ENCODE results near the gene FCHSD2. TPM values are rescaled to one million over a fixed set of nuclear protein-coding genes. Genes with fewer than 3 reads are reported as not detected.
"Not testable (repeated sequence)": the region's sequence is repeated elsewhere in the genome, so short reads cannot be mapped to it uniquely, and the experiment has no call there.

FCHSD2 gene
- total RNA-seq, 2 experiments from 2014 or later: 29.2 to 30.8 TPM

GRCh38 chr11:73095613-73096012 lies 46.5 kb downstream of the FCHSD2 start:
- POLR2A ChIA-PET: no interaction called here
- CTCF ChIA-PET: no interaction called here

GRCh38 chr11:73091521-73092305 lies 50.4 kb downstream of the FCHSD2 start:
- ChIA-PET CTCF (no interaction called here), POLR2A (no interaction called here)

- CTCF ChIA-PET: interaction anchor here (0.6 kb wide), 1 partner anchor 40 kb away, joined by 4 read pairs; no protein-coding TSS in a partner anchor
- POLR2A ChIA-PET: no interaction called here
Observed at GRCh38 chr11:73087730-73088129, 54.4 kb downstream of the FCHSD2 start.

GRCh38 chr11:73085189-73085875 lies 56.8 kb downstream of the FCHSD2 start:
- ChIA-PET POLR2A (no interaction called here), CTCF (no interaction called here)

GRCh38 chr11:73078631-73079030 lies 63.5 kb downstream of the FCHSD2 start:
- CTCF ChIA-PET: no interaction called here

GRCh38 chr11:73077454-73077853 lies 64.7 kb downstream of the FCHSD2 start:
- CTCF ChIA-PET: interaction anchor here (0.9 kb wide), 1 partner anchor 16 kb away, joined by 3 read pairs; no protein-coding TSS in a partner anchor
- POLR2A ChIA-PET: no interaction called here

More at GRCh38 chr11:73078631-73079030, 63.5 kb downstream of the FCHSD2 start:
- POLR2A ChIA-PET: no interaction called here

- POLR2A ChIA-PET: no interaction called here
- CTCF ChIA-PET: no interaction called here
Observed at GRCh38 chr11:73074319-73074718, 67.8 kb downstream of the FCHSD2 start.

GRCh38 chr11:73072935-73073481 lies 69.1 kb downstream of the FCHSD2 start:
- ChIA-PET CTCF (interaction anchor here (0.6 kb wide), 1 partner anchor 741 kb away, joined by 3 read pairs; no protein-coding TSS in a partner anchor), POLR2A (no interaction called here)

GRCh38 chr11:73070653-73071052 lies 71.5 kb downstream of the FCHSD2 start:
- ChIA-PET CTCF (no interaction called here), POLR2A (no interaction called here)

GRCh38 chr11:73061857-73062424 lies 80.2 kb downstream of the FCHSD2 start:
- CTCF ChIA-PET, POLR2A ChIA-PET: not testable (repeated sequence)

GRCh38 chr11:73061434-73061833 lies 80.7 kb downstream of the FCHSD2 start:
- POLR2A ChIA-PET: not testable (repeated sequence)

GRCh38 chr11:73059915-73060314 lies 82.2 kb downstream of the FCHSD2 start:
- ChIA-PET CTCF (no interaction called here), POLR2A (no interaction called here)

More at GRCh38 chr11:73061434-73061833, 80.7 kb downstream of the FCHSD2 start:
- CTCF ChIA-PET: interaction anchor here (0.6 kb wide), 1 partner anchor 54 kb away, joined by 4 read pairs; no protein-coding TSS in a partner anchor

- POLR2A ChIA-PET: no interaction called here
- CTCF ChIA-PET: no interaction called here
Observed at GRCh38 chr11:73058989-73059674, 83.0 kb downstream of the FCHSD2 start.

GRCh38 chr11:73055655-73056354 lies 86.3 kb downstream of the FCHSD2 start:
- ChIA-PET POLR2A (no interaction called here), CTCF (no interaction called here)

- POLR2A ChIA-PET: no interaction called here
- CTCF ChIA-PET: no interaction called here
Observed at GRCh38 chr11:73055002-73055401, 87.1 kb downstream of the FCHSD2 start.

- POLR2A ChIA-PET: no interaction called here
- CTCF ChIA-PET: no interaction called here
Observed at GRCh38 chr11:73053964-73054363, 88.2 kb downstream of the FCHSD2 start.

- ChIA-PET POLR2A (interaction anchor here (0.9 kb wide), 1 partner anchor 94 kb away, joined by 3 read pairs; the partner anchor contains the start of gene FCHSD2), CTCF (no interaction called here)
Observed at GRCh38 chr11:73048446-73048845, 93.7 kb downstream of the FCHSD2 start.

- CTCF ChIA-PET: no interaction called here
- POLR2A ChIA-PET: no interaction called here
Observed at GRCh38 chr11:73047773-73048371, 94.2 kb downstream of the FCHSD2 start.

- ChIA-PET CTCF (no interaction called here), POLR2A (no interaction called here)
Observed at GRCh38 chr11:73040046-73040445, 102.1 kb downstream of the FCHSD2 start.

All from activated CD8-positive, alpha-beta memory T cell treated with anti-CD3 and anti-CD28 coated beads for 36 hours (primary cell).